Stimulated activated CD8-positive, alpha-beta memory T cell treated with anti-CD3 and anti-CD28 coated beads, Interleukin-4, amount 100 ng/mL, for 24 hours (primary cell): ENCODE results near the gene TEAD4.

ENCODE experiments used
- DNase-seq: peaks from one replicate; pipeline ENCODE4 v3.0.0-alpha.2; 2020; ENCODE audit warnings: low read depth

Gene TEAD4

DNA sequence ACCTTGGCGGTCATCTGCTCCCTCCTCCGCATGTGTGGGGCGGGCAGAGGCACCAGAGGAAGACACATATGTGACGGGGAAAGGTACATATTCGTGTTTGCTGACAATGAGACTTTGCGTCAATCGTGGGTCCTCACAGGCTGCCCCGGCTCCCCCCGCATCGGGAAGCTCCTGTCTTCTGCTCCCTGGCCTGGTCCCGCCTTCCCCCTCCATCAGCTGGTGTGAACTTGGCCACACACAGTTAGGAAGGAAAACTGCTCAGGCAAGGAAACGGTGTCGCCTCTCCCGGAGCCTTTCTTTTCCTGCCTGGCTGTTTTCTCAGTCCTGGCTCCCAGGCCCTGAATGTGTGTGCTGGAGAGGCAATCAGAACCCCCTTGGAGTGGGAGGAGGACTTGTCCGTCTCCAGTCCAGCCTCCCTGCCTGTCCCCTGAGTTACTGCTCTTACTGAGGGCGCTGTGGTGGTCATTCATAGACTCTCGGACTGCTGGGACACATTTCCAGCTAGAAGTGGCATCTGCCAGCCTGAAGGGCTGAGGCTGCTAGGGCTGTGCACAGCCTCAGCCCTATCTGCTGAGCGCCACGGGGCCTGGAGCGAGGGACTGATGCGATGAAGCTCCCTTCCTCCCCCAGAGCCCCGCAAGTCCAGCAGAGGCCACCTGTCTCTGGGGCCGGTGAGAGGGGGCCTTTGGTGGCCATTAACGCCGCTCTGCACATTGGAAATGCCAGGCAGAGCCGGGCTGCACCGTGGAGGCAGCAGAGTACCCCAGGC is 73.8 kb downstream of the TEAD4 start:
- DNase-seq = no peak

DNA sequence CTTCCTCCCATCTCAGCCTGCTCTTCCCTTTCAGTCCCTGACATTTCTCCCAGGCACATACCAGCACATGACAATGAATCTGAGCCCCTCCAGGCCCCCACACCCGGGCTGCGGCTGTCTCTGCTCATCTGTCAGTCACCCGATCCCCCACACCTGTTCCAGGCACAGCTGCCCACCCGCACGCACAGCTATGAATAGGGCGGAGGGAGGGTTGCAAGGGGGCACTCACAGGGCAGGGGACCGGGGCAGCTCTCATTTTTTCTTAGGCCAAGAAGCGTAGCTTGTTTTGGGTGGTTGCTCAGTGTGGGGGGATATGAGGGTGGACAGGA is 74.3 kb downstream of the TEAD4 start:
- DNase-seq = no peak

DNA sequence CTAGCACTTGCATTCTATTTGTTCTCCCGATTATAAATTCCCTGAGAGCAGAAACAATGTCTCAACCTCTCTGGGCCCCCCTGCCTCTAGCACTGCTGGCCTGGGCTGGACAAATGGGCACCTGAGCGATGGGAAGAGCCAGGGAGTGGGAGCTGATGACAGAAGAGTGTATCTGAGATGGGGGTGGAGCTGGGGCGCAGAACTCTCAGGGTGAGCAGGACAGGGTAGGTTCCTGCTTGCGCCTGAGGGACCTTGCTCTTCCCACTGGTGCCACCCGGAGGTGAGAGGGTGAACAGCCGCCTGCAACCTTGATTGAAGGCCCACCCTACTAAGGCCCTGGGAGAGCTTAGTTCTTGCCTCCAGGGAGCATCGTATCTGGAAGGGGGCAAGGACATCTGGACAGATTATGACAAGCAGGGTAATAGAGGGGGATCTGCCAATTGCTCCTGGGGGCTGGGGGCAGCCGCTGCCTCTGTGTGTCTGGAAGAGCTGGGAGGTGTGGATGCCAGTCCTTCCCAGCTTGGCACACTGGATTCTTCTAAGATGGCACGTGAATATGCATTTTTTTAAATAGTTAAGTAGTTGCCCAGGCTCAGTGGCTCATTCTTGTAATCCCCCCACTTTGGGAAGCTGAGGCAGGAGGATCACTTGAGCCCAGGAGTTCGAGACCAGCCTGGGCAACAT is 75.0 kb downstream of the TEAD4 start:
- peak; percentile 13 for DNase-seq

DNA sequence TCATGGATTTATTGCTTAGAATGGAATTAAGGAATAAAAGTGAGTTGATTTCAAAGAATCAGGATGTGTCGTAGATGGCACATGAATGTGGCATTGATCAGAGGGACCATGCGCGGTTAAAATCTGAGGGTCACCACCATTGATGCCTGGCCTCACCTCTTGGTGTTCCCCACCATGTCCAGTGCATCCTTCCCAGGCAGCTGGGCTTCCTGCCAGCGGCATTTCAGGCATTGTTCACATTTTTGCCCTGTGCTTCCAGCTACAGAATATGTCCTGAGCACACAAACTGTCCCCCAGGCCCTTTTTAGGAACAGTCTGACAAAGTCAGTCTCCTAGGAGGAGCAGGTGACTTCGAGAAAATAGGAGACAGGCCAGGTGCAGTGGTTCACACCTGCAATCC is 76.0 kb downstream of the TEAD4 start:
- DNase-seq = no peak

DNA sequence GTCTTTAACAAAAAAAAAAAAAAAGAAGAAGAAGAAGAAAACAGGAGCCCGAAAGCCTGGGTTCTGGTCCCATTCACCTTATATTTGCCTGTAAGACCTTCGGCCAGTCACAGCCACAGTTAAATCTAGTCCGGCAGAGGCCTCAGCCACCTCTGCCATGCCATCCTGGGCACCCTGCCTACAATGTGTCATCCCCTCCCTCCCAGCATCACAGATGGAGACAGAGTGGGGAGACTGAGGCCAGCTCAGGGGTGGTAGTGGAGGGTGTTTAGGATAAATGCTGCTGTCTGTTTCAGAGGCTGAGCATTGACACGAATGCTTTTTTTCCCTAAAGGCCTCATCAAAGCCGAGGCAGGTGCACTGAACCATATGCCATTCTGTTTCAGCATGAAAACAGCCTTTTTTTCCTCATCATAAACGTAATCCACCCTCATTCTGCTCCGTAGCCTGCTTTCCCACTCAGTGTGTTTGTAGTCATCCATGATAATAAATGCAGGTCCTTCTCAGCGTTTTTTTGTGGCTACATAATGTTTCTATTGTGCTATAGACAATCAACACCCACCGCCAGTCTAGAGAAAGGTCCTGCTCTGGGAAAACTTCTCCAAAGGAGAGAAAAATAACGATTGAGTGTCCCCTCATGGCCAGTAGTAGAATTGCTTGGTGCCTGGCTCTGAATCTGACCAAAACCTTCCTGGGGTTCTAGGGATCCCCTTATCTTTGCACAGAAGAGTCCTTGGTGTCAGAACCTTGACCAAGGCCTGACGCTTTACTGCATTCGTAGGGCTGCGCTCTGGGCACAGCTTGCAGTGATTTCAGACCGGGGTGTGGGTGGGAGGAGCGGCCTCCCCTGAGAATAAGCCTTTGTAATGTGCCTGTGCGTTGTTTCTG is 76.9 kb downstream of the TEAD4 start:
- no peak for DNase-seq

DNA sequence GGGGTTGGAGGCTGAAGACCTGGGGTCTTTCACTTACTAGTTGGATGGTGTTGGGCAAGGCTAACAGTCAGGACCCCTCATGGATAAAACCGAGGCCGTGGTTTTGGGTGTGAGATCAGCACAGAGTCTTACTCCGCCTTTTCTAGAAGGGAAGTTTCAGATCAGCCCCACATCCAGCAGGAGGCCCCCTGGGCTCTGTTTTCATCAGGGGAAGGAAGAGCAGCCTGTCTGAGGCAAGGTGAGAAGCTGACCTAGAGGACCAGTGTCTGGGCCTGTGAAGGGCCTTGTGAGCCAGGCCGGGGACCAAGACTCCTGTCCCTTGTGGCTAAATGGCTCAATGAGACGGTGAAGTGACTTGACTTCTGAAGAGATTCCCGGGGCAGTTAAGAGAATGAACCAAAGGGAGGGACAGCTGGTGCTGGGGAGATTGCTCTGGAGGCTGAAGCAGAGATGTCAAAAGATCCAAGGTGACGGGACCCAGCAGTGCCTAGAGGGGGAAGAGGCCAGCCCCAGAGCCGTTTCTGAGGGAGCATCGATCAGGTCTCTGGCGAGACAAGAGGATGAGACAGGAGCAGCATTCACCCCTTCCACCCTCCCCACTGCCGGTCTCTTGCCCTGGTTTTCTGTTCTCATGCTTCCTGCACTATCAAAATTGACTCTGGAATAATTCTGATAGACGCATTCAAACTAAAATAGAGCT is 77.9 kb downstream of the TEAD4 start:
- DNase-seq = no peak

DNA sequence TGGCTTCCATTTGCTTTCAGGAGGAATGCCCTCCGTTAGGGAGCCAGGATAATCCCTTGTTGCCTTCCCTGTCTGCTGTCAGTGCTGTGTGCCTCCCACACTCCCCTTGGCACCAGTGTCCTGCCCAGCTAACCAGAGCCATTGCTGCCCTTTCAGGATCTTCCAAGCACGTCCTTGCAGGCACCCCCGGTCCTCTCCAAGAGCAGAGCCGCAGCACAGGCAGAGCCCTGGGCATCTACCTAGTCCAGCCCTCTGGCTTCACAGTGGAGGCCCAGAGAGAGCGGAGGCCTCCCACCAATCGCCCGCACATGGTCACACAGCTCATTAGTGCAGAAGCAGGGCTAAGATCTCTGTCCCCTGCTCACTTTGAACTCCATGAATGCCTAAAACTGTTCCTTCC is 79.0 kb downstream of the TEAD4 start:
- no peak for DNase-seq

DNA sequence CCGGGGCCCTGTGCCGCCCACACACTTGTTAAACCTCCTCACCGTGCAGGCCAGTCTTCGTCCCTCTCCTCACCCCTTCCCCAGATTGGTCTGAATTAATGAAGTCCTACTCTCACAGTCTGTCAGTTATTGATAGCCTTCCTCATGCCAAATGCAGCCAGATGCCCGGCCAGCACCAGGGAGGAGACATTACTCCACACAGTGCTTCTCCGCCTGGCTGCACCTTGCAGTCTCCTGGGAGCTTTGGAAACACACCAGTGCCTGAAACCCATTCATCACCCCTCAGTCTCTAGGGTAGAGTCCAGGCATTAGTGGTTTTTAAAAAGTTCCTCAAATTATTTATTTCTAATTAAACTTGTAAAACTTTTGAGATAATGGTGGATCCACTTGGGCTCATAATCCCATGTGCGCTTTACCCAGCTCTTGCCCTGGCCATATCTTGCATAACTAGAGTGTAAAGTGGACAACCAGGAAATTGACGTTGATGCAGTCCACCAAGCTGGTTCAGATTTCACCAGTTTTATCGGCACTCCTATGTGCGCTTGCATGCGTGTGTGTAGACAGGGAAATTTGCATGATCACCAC is 79.8 kb downstream of the TEAD4 start:
- no peak for DNase-seq

DNA sequence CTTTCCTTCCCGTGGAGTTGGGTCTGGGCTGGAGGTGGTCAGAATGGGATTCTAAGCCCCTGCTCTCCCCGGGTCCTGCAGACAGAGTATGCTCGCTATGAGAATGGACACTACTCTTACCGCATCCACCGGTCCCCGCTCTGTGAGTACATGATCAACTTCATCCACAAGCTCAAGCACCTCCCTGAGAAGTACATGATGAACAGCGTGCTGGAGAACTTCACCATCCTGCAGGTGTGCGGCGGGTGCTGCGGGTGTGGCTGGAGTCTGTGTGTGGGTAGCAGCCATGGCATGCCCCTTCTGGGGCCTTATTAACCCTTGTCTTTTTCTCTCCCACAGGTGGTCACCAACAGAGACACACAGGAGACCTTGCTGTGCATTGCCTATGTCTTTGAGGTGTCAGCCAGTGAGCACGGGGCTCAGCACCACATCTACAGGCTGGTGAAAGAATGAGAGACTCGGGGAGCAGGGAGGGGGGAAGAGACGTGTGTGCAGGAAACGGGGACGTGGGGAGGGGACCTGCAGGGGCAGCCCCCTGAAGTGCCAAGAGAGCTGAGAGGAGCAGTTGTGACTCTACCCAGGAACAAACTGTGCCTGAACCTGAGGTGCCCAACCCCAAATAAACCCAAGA is 80.9 kb downstream of the TEAD4 start:
- no peak for DNase-seq

DNA sequence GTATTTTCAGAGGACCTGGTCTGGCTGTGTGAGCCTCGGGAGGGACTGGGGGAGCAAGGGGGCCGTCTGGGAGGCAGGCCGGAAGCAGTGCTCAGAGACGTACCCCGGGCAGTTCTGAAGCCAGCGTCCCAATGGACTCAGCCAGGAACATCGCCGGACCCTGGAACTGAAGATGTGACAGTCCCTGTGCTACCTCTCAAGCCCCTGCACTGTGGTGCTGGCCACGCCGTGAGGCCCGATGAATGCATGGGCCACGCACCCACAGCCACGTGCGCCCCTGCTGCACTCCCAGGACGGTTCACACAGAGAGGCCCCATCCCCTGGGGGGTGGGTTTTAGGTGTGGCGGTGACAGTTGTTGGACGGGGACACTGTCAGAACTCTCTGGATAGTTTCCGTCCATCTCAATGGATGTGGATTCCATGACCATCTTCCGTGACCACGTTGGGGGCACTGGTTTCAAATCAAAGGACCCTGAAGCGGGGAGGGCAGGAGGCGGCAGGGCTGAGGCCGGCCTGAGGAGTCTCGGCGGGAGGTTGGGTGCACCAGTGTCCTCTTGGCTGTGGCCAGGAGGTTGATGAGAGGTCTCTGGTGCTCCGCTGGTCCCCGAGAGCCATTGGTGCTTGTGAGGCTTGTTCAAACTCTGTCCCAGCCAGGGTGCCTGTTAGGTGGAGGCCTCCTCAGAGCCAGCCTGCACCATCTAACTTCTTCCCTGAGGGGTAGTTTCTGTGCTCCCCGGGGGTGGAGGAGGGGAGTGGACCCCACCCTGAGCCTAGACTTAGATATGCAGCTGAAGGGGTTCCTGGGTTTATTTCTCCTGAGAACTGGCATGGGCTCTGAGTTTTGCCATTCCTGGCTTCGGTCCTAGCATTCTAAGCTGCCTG is 81.7 kb downstream of the TEAD4 start:
- no peak for DNase-seq

DNA sequence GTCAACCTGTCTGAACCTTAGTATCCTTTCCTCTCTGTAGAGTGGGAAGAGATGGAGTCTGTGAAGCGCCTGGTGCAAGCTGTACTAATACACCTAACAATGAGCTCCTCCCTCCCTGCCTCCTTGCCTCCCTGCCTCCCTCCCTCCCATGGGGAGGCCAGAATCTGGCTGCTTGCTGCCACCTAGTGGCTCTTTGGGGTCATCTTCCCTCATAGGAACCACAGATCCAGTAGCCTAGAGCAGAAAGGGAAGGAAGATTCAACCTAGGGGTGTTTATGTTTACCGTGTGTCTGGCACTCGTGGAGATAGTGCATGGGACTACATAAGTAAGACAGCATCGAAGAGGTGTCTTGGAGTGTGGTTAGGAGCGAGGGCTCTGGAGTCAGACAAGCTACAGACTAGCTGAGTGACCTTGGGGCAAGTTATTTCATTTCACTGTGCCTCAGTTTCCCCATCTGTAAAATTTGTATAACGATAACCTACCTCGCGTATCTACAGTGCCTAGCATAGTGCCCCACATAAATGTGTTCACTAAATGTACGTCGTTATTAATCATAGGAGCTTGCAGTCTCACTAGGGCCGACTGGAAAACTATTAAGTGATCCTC is 82.5 kb downstream of the TEAD4 start:
- DNase-seq = peak; percentile 22

DNA sequence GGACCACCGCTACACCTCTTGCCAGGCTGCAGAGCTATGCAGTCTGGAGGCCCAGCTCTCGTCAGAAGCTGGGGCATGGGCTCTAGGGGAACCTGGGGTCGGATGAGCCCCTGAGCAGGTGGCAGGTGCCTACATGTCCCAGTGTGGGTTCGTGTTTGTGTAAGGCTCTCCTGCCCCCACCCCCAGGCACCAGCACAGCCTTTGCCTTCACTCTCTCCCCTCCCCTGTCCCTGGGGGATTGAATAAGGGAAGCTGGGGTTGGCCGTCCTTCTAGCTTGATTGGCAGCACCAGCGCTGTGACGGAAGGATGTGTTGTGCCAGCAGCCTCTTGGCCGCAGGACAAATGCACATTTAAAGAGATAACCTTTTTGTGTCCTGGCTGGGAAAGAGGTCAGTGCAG is 83.2 kb downstream of the TEAD4 start:
- DNase-seq = no peak

DNA sequence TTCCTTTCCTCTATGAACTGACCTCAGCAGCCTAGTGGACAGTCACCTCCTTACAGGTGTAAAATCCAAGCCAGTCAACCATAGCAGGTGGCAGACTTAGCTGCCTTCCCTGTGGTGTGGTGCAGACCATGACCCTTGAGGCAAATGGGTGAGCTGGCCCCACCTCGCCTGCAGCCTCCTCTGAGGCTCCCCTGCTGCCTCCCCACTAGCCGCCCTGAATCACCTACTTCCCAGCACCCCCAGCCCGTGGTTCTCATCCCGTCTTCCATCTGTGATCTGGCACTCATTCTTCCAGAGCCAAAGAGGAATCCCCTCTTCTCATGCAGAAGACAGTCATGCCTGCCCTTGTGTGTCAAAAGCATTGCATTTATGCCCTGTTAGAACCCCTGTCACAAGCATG is 83.6 kb downstream of the TEAD4 start:
- no peak for DNase-seq

DNA sequence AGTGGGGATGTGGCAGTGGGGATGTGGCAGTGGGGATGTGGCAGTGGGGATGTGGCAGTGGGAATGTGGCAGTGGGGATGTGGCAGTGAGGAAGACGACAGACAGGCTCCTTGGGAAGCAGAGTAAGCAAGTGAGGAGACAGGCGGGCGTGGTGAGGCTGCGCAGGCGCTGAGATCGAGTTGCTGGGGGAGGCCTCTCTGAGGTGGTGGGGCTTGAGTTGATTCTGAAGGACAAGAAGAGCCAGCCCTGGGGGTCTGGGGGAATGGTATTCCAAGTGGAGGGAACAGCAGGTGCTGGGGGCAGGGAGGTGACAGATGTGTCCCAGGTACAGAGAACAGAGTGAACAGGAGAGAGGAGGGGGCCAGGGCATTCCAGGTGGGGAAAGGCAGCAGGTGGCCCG is 84.2 kb downstream of the TEAD4 start:
- no peak for DNase-seq

DNA sequence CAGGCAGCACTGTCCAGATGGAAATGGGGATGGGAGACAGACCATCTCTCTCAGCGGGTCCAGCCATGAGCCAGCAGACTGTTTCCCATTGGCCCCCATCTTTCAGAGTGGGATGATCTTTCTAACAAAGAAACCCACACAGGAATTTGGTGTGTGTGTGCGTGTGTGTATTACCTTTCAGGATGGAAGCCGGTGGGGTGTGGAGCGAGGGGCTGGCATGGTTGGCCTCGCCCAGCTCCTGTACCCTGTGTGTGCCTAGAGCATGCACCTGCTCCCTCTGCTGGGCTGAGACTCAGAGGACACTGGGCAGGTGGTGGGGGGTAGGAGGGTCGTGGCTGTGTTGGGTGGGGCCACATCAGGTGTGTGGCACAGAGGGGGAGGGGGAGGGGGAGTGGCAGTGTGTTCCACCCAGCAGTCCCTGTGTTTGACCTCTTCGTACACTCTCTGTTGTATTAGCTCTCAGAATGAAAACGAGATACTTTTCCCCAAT is 85.0 kb downstream of the TEAD4 start:
- no peak for DNase-seq

DNA sequence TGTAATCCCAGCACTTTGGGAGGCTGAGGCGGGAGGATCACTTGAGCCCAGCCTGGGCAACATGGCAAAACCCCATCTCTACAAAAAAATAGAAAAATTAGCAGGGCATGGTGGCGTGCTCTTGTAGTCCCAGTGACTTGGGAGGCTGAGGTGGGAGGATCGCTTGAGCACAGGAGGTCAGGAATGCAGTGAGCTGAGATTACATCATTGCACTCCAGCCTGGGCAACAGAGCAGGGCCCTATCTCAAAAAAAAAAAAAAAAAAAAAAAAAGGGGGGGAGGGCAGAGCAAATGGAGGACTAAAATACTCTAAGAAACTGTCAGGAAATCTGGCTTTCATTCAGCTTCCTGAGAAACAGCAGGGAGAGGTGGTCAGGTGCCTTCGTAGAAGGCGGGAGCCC is 86.3 kb downstream of the TEAD4 start:
- DNase-seq = no peak

DNA sequence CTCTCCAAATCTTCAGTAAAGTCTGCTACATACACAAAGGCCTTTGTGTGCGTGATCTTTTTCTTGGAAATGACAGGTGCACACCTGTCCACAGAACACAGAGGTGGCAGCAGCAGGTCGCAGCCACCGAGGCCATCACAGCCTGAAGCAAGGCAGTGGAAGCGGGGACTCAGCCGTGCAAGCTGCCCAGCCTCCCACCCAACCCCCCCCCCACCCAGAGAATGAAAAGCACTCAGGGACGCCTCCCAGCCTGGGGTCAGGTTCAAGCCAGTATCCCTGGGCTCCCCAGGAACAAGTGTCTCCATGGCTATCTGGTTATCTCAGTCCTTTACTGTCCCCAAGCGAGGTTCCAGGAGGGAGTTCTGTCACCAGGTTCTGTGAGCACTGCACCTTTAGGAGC is 86.8 kb downstream of the TEAD4 start:
- no peak for DNase-seq

DNA sequence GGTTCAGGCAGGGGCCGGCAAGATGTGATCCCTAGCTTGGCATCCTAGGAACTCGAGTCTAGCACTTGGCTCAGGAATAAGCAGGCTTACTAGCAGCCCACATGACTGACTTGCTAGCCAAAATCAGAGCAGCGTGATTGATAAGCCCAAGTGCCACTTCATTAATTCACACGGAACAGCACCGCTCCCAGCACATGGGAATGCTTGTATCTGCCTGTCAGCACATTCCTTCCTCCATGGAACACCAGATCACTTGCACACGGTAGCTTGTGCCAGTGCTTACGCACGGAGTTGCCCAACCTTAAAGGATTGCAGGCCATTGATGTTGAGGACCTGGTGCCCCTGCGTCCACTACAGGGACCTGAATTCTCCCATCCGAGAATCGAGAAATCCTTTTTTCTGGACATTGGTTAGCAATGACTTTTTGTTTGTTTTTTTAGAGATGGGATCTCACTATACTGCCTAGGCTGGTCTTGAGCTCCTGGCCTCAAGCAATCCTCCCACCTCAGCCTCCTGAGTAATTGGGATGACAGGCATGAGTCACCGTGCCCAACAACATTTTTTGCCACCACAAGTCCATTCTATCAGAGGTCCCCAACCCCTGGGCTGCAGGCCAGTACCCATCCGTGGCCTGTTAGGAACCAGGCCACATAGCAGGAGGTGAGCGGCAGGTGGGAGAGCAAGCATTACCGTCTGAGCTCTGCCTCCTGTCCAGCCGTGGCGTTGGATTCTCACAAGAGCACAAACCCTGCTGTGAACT is 87.4 kb downstream of the TEAD4 start:
- no peak for DNase-seq

DNA sequence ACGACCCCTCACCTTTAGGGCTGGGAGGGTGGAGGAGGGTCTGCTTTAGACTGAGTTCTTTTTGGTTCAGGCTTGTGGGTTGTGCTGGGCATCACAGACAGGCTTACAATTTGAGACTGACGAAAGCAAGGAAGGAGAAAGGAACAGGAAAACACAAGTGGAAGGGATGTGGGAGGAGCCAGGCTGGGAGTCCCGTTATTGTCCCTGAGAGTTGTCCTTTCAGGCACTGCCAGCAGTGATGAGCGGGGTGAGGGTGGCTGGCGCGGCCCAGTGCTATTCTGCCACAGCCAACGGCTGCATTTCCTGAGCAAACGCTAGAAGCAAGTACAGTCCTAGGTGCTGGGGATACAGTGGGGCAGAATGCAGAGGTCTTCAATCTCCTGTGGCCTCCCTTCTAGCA is 88.8 kb downstream of the TEAD4 start:
- no peak for DNase-seq
